ENCODE data around the gene CACHD1. TPM values are rescaled to one million over a fixed set of nuclear protein-coding genes. Genes with fewer than 3 reads are reported as not detected.

CACHD1 gene
- total and polyA plus RNA-seq, 2 of the 4 experiments (the other 2 are of a cell fraction): 2.9 to 5.9 TPM

DNA sequence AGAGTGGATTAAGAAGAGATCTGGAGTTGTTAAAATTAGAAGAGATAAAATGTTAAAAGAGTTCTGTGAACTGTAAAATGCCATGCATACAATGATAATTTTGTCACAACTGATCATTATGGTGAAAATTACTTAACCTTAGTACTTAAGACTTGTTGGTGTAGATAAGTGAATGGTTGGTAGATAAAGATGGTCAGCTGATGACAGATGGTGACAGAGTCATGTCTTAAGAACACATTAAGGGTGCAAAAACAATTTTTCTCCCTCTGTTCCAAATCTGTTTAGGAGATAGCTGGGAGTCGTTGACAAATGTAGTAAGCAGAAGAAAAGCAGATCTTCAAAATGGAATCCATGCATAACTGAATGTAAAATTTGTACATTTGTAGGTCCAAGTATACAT lies 18.5 kb upstream of the CACHD1 start:
- in situ Hi-C loops (cut with MboI; ENCODE audit: low sequenced_read_pairs): no loop called here
- CTCF ChIA-PET: interaction anchor here (1.3 kb wide), 1 partner anchor 13 kb away, joined by 5 read pairs; no protein-coding TSS in a partner anchor
- H3K27me3 ChIP-seq (ENCODE audit: control insufficient read depth, insufficient read depth, low read length): peaks cover 4% of the 10 kb centered on the region

More for the DNA sequence above, 18.5 kb upstream of the CACHD1 start:
- Histone ChIP-seq H3K18ac (ENCODE audit: low read depth, low read length) (no peak overlapping the region), H4K5ac (ENCODE audit: low read depth, low read length) (no peak overlapping the region), H2AK9ac (replicated peaks; ENCODE audit: low read depth, low read length, poor library complexity) (no peak overlapping the region), H3K4me2 (ENCODE audit: low read depth, low read length) (no peak overlapping the region), H3K9me1 (ENCODE audit: insufficient read depth, low read length) (no peaks in the 10 kb centered on the region), H3K4me1 (ENCODE audit: control insufficient read depth, insufficient read depth, low read length) (no peaks in the 10 kb centered on the region), H2BK120ac (ENCODE audit: low read depth, low read length) (no peak overlapping the region), H3K79me1 (ENCODE audit: low read depth in 1 of 2, low read length in 2 of 2) (no peaks in the 10 kb centered on the region), H3K56ac (ENCODE audit: extremely low read depth, insufficient read depth, low read length) (no peak overlapping the region), H3K27ac (ENCODE audit: insufficient read depth, low read length) (no peak overlapping the region), H3K9me3 (ENCODE audit: control insufficient read depth, insufficient read depth, low read length) (no peaks in the 10 kb centered on the region), H2AFZ (replicated peaks; ENCODE audit: low read length, poor library complexity) (no peak overlapping the region), H3K23ac (ENCODE audit: low read depth, low read length) (no peak overlapping the region), H3K9ac (ENCODE audit: low read depth, low read length) (no peak overlapping the region), H2BK20ac (ENCODE audit: low read depth, low read length) (no peak overlapping the region), H2AK5ac (ENCODE audit: low read depth, low read length) (no peak overlapping the region), H2BK5ac (ENCODE audit: low read depth, low read length, poor library complexity, severe bottlenecking) (no peak overlapping the region), H3K36me3 (ENCODE audit: control insufficient read depth, insufficient read depth, low read length) (no peaks in the 10 kb centered on the region), H4K8ac (ENCODE audit: low read depth in 2 of 2, low read length in 2 of 2) (no peak overlapping the region), H4K91ac (ENCODE audit: insufficient read depth, low read depth, low read length) (no peak overlapping the region), H2BK15ac (ENCODE audit: low read depth, low read length) (no peak overlapping the region), H3K4ac (ENCODE audit: low read depth, low read length) (no peak overlapping the region), H3K4me3 (ENCODE audit: insufficient read depth, low read depth, low read length) (no peak overlapping the region), H4K20me1 (ENCODE audit: insufficient read depth, low read length) (no peaks in the 10 kb centered on the region), H3K14ac (replicated peaks; ENCODE audit: low read depth, low read length) (no peak overlapping the region)
- BruUV-seq (replicated peaks): no TSS peak
- intact Hi-C loops (cut with micrococcal nuclease): no loop called here
- WGBS, 2 experiments (ENCODE audit: extremely low coverage in 2 of 2, insufficient read length in 1 of 2): no CpG with 5 or more reads among the region's 1 CpG
- ATAC-seq (ENCODE audit: low read depth) (no peak), DNase-seq (no peak)
- dilution Hi-C loops (cut with HindIII; ENCODE audit: low sequenced_read_pairs, unreplicated experiment): no loop called here
- TF ChIP-seq RCOR1 (IDR thresholded peaks at IDR 0.05; ENCODE audit: insufficient replicate concordance, low read length): no peak
- no peak for TF ChIP-seq MXI1 (IDR thresholded peaks at IDR 0.05; ENCODE audit: borderline replicate concordance, low read depth, low read length)
- TF ChIP-seq, protein P1, sequence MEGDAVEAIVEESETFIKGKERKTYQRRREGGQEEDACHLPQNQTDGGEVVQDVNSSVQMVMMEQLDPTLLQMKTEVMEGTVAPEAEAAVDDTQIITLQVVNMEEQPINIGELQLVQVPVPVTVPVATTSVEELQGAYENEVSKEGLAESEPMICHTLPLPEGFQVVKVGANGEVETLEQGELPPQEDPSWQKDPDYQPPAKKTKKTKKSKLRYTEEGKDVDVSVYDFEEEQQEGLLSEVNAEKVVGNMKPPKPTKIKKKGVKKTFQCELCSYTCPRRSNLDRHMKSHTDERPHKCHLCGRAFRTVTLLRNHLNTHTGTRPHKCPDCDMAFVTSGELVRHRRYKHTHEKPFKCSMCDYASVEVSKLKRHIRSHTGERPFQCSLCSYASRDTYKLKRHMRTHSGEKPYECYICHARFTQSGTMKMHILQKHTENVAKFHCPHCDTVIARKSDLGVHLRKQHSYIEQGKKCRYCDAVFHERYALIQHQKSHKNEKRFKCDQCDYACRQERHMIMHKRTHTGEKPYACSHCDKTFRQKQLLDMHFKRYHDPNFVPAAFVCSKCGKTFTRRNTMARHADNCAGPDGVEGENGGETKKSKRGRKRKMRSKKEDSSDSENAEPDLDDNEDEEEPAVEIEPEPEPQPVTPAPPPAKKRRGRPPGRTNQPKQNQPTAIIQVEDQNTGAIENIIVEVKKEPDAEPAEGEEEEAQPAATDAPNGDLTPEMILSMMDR (conservative IDR thresholded peaks at IDR 0.05; ENCODE audit: low read depth, low read length): no peak
- no peak for TF ChIP-seq POLR2A (IDR thresholded peaks at IDR 0.05; ENCODE audit: low read depth, low read length)
- TF ChIP-seq SMC3 (IDR thresholded peaks at IDR 0.05; ENCODE audit: low read depth, low read length): no peak
- TF ChIP-seq FOS (IDR thresholded peaks at IDR 0.05; ENCODE audit: low read depth, low read length): no peak
- TF ChIP-seq, protein P2, sequence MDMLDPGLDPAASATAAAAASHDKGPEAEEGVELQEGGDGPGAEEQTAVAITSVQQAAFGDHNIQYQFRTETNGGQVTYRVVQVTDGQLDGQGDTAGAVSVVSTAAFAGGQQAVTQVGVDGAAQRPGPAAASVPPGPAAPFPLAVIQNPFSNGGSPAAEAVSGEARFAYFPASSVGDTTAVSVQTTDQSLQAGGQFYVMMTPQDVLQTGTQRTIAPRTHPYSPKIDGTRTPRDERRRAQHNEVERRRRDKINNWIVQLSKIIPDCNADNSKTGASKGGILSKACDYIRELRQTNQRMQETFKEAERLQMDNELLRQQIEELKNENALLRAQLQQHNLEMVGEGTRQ (IDR thresholded peaks at IDR 0.05; ENCODE audit: low read depth, low read length): no peak
- no peak for TF ChIP-seq RFX5 (IDR thresholded peaks at IDR 0.05; ENCODE audit: low read depth, low read length)
- TF ChIP-seq MAFK (IDR thresholded peaks at IDR 0.05; ENCODE audit: low read depth, low read length): no peak
- no peak for TF ChIP-seq CHD1 (IDR thresholded peaks at IDR 0.05; ENCODE audit: low read depth, low read length)
- no peak for TF ChIP-seq BHLHE40 (IDR thresholded peaks at IDR 0.05; ENCODE audit: low read depth, low read length)
- no peak for TF ChIP-seq NFE2L2 (IDR thresholded peaks at IDR 0.05; ENCODE audit: low read depth, low read length)
- no peak for TF ChIP-seq RAD21 (IDR thresholded peaks at IDR 0.05; ENCODE audit: low read length)
- no peak for TF ChIP-seq MAZ (IDR thresholded peaks at IDR 0.05; ENCODE audit: borderline replicate concordance, low read depth, low read length)
- no peak for TF ChIP-seq ELK1 (IDR thresholded peaks at IDR 0.05; ENCODE audit: borderline replicate concordance, low read depth, low read length)
- no peak for TF ChIP-seq CEBPB (IDR thresholded peaks at IDR 0.05; ENCODE audit: low read depth, low read length)
- POLR2A ChIA-PET (ENCODE audit: unreplicated experiment): no interaction called here
